ENCODE measurements around the gene GPR171.
A peak's percentile ranks its signal among the peaks of the same experiment; 100 is the strongest.
"Not testable (repeated sequence)": the region's sequence is repeated elsewhere in the genome, so short reads cannot be mapped to it uniquely, and the experiment has no call there.

The GPR171 gene

DNA sequence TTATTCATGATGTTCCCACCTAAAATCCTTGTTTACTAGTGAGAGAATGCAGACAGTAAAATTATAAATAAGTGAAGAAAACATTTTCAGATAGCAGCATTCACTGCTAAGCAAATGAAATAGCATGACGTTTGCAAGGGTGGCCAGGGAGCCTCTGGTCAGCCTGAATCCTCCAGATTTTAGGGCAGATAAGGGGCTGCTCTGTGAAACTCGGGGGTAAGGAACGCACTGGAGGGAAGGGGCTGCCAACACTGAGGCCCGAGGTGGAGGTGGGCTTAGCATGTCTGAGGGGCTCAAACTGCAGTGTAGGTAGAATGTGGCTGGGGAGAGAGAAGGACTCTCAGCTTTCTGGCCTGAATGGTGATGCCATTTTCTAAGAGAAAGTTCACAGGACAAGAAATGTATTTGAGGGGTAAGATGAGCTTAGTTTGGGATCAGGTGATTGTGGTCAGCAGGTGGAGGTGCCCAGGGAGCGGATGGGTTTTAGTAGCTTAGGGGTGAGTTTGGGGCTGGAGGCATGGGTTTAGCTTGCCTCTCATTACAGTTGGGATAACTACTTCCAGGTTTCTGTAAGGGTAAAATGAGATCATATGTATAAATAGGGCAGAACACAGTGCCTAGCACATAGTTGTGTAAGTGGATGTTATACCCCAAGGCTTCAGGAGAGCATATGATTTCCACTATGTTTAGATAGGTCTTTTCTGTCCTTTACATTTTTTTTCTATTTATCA, 20.5 kb downstream of the GPR171 start:
- no peak overlapping the region for H3K27ac ChIP-seq
- no peaks in the 10 kb centered on the region for H3K27me3 ChIP-seq
- H3K4me3 ChIP-seq (ENCODE audit: low read depth in 1 of 2, low read length in 1 of 2): no peak overlapping the region
- no peaks in the 10 kb centered on the region for H3K9me3 ChIP-seq
- TF ChIP-seq, protein P1, sequence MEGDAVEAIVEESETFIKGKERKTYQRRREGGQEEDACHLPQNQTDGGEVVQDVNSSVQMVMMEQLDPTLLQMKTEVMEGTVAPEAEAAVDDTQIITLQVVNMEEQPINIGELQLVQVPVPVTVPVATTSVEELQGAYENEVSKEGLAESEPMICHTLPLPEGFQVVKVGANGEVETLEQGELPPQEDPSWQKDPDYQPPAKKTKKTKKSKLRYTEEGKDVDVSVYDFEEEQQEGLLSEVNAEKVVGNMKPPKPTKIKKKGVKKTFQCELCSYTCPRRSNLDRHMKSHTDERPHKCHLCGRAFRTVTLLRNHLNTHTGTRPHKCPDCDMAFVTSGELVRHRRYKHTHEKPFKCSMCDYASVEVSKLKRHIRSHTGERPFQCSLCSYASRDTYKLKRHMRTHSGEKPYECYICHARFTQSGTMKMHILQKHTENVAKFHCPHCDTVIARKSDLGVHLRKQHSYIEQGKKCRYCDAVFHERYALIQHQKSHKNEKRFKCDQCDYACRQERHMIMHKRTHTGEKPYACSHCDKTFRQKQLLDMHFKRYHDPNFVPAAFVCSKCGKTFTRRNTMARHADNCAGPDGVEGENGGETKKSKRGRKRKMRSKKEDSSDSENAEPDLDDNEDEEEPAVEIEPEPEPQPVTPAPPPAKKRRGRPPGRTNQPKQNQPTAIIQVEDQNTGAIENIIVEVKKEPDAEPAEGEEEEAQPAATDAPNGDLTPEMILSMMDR (IDR thresholded peaks at IDR 0.05): no peak
- H3K4me1 ChIP-seq (ENCODE audit: control insufficient read depth in 1 of 2, insufficient read depth in 1 of 2, low read depth in 1 of 2, low read length in 1 of 2): no peaks in the 10 kb centered on the region
- no peaks in the 10 kb centered on the region for H3K36me3 ChIP-seq

DNA sequence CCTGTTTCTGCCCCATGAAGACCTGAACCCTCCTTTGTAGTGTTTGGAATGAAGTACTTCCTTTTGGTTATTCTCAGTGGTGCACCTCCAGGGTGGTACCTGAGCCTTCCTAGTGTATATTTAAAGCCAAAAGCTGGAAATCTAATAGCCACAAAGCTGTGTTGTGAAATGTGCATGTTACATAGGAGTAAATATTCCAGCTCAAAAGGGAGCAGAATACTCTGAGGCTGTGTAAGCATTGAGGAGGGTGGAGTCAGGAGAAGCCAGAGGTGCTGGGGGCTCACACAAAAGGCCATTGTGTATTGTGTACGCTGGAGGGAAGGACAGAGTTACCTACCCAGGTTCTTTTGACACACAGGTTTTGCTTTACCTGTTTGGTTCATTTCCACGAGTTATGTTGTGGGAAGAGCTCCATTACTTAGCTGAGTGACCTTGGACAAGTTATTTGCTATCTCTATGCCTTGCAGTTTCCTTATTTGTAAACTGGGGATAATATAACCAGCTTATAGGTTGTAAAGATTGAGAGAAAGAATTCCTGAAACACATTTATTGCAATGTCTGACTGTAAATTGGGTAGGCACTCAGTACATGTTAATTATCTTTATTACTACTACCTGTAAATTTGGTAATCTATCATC, 24.7 kb downstream of the GPR171 start:
- H3K36me3 ChIP-seq: no peaks in the 10 kb centered on the region
- H3K4me3 ChIP-seq (ENCODE audit: low read depth in 1 of 2, low read length in 1 of 2): no peak overlapping the region
- no peaks in the 10 kb centered on the region for H3K9me3 ChIP-seq
- TF ChIP-seq, protein P1 (IDR thresholded peaks at IDR 0.05): no peak
- H3K4me1 ChIP-seq (ENCODE audit: control insufficient read depth in 1 of 2, insufficient read depth in 1 of 2, low read depth in 1 of 2, low read length in 1 of 2): peaks cover 0 to 5% of the 10 kb centered on the region in 2 experiments
- H3K27me3 ChIP-seq: no peaks in the 10 kb centered on the region
- H3K27ac ChIP-seq: no peak overlapping the region

DNA sequence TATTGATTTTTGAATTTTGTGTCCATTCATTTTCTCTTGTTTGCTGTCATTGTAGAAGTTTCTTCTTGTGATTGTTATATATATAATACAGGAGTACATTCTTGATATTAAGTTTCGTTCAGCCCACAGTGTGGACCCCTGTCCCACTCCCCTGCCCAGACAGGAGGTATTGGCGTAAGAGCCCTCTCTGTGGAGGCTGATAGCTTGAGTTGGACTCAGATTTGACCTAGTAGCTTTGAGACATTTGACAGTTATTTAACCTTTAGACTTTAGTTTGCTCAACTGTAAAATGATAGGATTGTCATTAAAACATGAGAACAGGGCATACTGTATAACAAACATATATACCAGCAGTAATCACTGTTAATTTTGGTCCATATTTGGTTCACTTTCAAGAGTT, 27.1 kb downstream of the GPR171 start:
- peaks cover 10 to 15% of the 10 kb centered on the region in 2 experiments for H3K4me1 ChIP-seq (ENCODE audit: control insufficient read depth in 1 of 2, insufficient read depth in 1 of 2, low read depth in 1 of 2, low read length in 1 of 2)
- TF ChIP-seq, protein P1 (IDR thresholded peaks at IDR 0.05): no peak
- H3K36me3 ChIP-seq: no peaks in the 10 kb centered on the region
- H3K27me3 ChIP-seq: no peaks in the 10 kb centered on the region
- no peak overlapping the region for H3K4me3 ChIP-seq (ENCODE audit: low read depth in 1 of 2, low read length in 1 of 2)
- no peak overlapping the region for H3K27ac ChIP-seq
- H3K9me3 ChIP-seq: no peaks in the 10 kb centered on the region

DNA sequence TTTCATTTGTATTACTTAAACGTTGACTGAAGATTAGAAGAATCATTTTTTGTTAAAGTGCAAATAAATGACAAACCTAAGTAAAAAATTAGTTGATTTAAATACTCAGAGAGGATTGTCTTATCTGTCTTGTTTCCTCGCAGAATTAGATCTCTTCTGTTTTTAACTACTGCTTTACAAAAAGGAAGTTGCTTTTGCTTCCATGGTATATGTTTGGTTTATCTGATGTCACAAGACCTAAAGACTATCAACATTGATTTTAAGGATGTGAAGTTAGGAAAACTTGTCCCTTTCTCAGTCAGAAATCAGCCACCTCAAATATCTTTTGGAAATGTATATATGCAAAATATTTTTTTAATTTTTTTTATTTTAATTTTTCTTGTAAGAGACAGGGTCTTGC, 28.7 kb downstream of the GPR171 start:
- TF ChIP-seq, protein P1 (IDR thresholded peaks at IDR 0.05): no peak
- Histone ChIP-seq H3K4me1 (ENCODE audit: control insufficient read depth in 1 of 2, insufficient read depth in 1 of 2, low read depth in 1 of 2, low read length in 1 of 2) (peaks cover 26 to 31% of the 10 kb centered on the region in 2 experiments), H3K4me3 (ENCODE audit: low read depth in 1 of 2, low read length in 1 of 2) (no peak overlapping the region), H3K27me3 (no peaks in the 10 kb centered on the region), H3K27ac (no peak overlapping the region), H3K9me3 (no peaks in the 10 kb centered on the region), H3K36me3 (no peaks in the 10 kb centered on the region)

DNA sequence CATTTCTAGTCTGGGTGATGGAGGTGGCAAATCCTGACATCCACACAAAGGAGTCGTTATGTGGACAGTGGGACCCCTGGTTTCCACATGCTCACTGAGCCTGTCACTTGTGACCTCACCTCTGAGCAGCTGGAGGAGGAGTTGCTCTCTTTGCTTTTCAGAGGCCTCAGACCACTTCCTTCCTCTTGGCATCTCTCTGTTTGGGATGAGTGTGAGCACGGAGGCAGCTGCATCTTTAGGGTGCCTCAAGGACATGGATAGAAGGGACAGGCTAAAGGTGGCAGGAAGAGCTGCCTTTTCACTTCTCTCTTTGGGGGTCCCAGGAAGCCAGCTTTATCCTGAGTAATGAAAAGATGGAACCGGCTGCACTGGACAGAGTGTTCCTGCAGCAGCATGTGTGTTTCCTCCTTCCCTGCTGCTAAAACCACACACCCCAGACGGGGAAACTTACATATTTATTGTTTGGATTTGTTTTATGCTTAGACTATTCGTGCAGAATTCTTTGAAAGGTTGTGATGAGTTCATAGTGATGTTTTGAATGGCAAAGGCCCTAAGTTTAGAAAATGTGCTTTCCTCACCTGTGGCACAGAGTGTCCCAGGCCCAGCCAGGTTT, 31.8 kb downstream of the GPR171 start:
- H3K9me3 ChIP-seq: no peaks in the 10 kb centered on the region
- no peak overlapping the region for H3K4me3 ChIP-seq (ENCODE audit: low read depth in 1 of 2, low read length in 1 of 2)
- peak overlapping the region; percentile 83 for H3K27ac ChIP-seq
- H3K36me3 ChIP-seq: no peaks in the 10 kb centered on the region
- TF ChIP-seq, protein P1 (IDR thresholded peaks at IDR 0.05): no peak
- H3K27me3 ChIP-seq: no peaks in the 10 kb centered on the region
- peaks cover 39 to 47% of the 10 kb centered on the region in 2 experiments for H3K4me1 ChIP-seq (ENCODE audit: control insufficient read depth in 1 of 2, insufficient read depth in 1 of 2, low read depth in 1 of 2, low read length in 1 of 2)

DNA sequence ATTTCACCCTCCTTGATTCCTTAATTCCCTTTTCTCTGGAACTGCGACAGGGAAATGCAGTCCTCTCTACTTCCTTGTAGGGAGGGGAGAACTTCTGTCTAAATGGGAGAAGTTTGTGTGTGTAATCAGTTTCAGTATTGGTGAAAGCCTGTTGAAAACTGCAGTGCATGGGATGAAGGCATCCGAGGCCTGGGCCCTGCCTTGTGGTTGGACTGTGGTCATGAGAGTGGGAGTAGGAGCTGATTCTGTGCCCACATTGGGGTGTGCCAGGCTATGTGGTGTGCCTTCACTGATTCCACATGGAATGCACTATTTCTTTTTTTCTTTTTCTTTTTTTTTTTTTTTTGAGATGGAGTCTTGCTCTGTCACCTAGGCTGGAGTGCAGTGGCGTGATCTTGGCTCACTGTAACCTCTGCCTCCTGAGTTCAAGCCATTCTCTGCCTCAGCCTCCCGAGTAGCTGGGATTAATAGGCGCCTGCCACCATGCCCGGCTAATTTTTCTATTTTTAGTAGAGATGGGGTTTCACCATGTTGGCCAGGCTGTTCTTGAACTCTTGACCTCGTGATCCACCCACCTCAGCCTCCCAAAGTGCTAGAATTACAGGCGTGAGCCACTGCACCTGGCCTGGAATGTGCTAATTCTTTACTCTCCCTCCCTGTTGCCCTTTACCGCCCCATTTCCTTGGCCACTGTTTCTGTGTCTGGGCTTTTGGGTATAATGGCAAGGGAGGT, 32.9 kb downstream of the GPR171 start:
- not testable (repeated sequence) for H3K27me3 ChIP-seq, H3K9me3 ChIP-seq, H3K36me3 ChIP-seq
- Histone ChIP-seq H3K27ac (peak overlapping the region; percentile 83), H3K4me1 (ENCODE audit: control insufficient read depth in 1 of 2, insufficient read depth in 1 of 2, low read depth in 1 of 2, low read length in 1 of 2) (peaks cover 39 to 47% of the 10 kb centered on the region in 2 experiments), H3K4me3 (ENCODE audit: low read depth in 1 of 2, low read length in 1 of 2) (peak overlapping the region; percentile 37 to 38)
